ENCODE data around the gene PLPP6. TPM values are rescaled to one million over a fixed set of nuclear protein-coding genes. Genes with fewer than 3 reads are reported as not detected.

The PLPP6 gene
- polyA plus RNA-seq, 1 experiment = 6.5 TPM

- ChIA-PET CTCF (interaction anchor here (0.9 to 1.2 kb wide), 2 partner anchors 79 to 171 kb away, joined by 3 to 7 read pairs; partner anchors contain the start of gene AK3), POLR2A (no interaction called here)
- Histone ChIP-seq H3K4me3 (ENCODE audit: low read depth, low read length) (peak overlapping the region; percentile 74), H3K36me3 (ENCODE audit: control insufficient read depth, insufficient read depth, low read length) (no peaks in the 10 kb centered on the region), H3K27me3 (ENCODE audit: control insufficient read depth, insufficient read depth, low read length) (no peaks in the 10 kb centered on the region)
- DNase-seq (ENCODE audit: low read depth) = no peak
- TF ChIP-seq CTCF (IDR thresholded peaks at IDR 0.05; ENCODE audit: insufficient read depth, low read depth, low read length) = no peak
Measured at GRCh38 chr9:4661611-4662010, 483 bp upstream of the PLPP6 start.

- H3K36me3 ChIP-seq (ENCODE audit: control insufficient read depth, insufficient read depth, low read length) = no peaks in the 10 kb centered on the region
- TF ChIP-seq CTCF (IDR thresholded peaks at IDR 0.05; ENCODE audit: insufficient read depth, low read depth, low read length) = no peak
- ChIA-PET POLR2A (interaction anchor here (0.6 kb wide), 1 partner anchor 16 kb away, joined by 8 read pairs; the partner anchor contains the start of gene CDC37L1), CTCF (interaction anchor here (0.5 to 1.0 kb wide), 5 partner anchors 10 to 96 kb away, joined by 3 read pairs; no protein-coding TSS in a partner anchor)
- DNase-seq (ENCODE audit: low read depth) = no peak
- peak overlapping the region; percentile 74 for H3K4me3 ChIP-seq (ENCODE audit: low read depth, low read length)
- H3K27me3 ChIP-seq (ENCODE audit: control insufficient read depth, insufficient read depth, low read length) = no peaks in the 10 kb centered on the region
Measured at GRCh38 chr9:4662989-4663792, 1.1 kb downstream of the PLPP6 start.

- ChIA-PET POLR2A (no interaction called here), CTCF (interaction anchor here (1.0 kb wide), 3 partner anchors 11 to 96 kb away, joined by 3 read pairs; no protein-coding TSS in a partner anchor)
- Histone ChIP-seq H3K36me3 (ENCODE audit: control insufficient read depth, insufficient read depth, low read length) (no peaks in the 10 kb centered on the region), H3K27me3 (ENCODE audit: control insufficient read depth, insufficient read depth, low read length) (no peaks in the 10 kb centered on the region), H3K4me3 (ENCODE audit: low read depth, low read length) (no peak overlapping the region)
- no peak for TF ChIP-seq CTCF (IDR thresholded peaks at IDR 0.05; ENCODE audit: insufficient read depth, low read depth, low read length)
- no peak for DNase-seq (ENCODE audit: low read depth)
Measured at GRCh38 chr9:4663956-4664355, 1.9 kb downstream of the PLPP6 start.

GRCh38 chr9:4665357-4665756, 3.3 kb downstream of the PLPP6 start:
- POLR2A ChIA-PET = no interaction called here
- Histone ChIP-seq H3K4me3 (ENCODE audit: low read depth, low read length) (no peak overlapping the region), H3K27me3 (ENCODE audit: control insufficient read depth, insufficient read depth, low read length) (no peaks in the 10 kb centered on the region), H3K36me3 (ENCODE audit: control insufficient read depth, insufficient read depth, low read length) (no peaks in the 10 kb centered on the region)
- TF ChIP-seq CTCF (IDR thresholded peaks at IDR 0.05; ENCODE audit: insufficient read depth, low read depth, low read length) = no peak
- CTCF ChIA-PET = interaction anchor here (0.6 to 1.8 kb wide), 4 partner anchors 9 to 94 kb away, joined by 3 to 4 read pairs (median 3); no protein-coding TSS in a partner anchor
- DNase-seq (ENCODE audit: low read depth) = no peak

- Histone ChIP-seq H3K27me3 (ENCODE audit: control insufficient read depth, insufficient read depth, low read length) (no peaks in the 10 kb centered on the region), H3K36me3 (ENCODE audit: control insufficient read depth, insufficient read depth, low read length) (no peaks in the 10 kb centered on the region), H3K4me3 (ENCODE audit: low read depth, low read length) (peak within 1 kb of the TSS; percentile 48)
- ChIA-PET POLR2A (interaction anchor here (0.7 kb wide), 1 partner anchor 255 kb away, joined by 3 read pairs; no protein-coding TSS in a partner anchor), CTCF (interaction anchor here (0.6 to 1.8 kb wide), 5 partner anchors 9 to 93 kb away, joined by 3 to 4 read pairs (median 3); no protein-coding TSS in a partner anchor)
- DNase-seq (ENCODE audit: low read depth) = no peak
- TF ChIP-seq CTCF (IDR thresholded peaks at IDR 0.05; ENCODE audit: insufficient read depth, low read depth, low read length) = peak; percentile 27; the same call in 1 of the 2 replicates
Measured at GRCh38 chr9:4666042-4666699, 4.1 kb downstream of the PLPP6 start, which contains the start of gene SPATA6L. Gene SPATA6L, minus strand, starts transcription at chr9:4666480. Its CDS starts 230 bp downstream, at chr9:4666250.
